HG03108 (cell line): Measurements from ENCODE around the gene VWF.

Experiments used
- ATAC-seq: cut with Tn5 transposase; IDR thresholded peaks from one replicate; pipeline ENCODE4 v1.9.1; 2021; ENCODE audit warnings: moderate library complexity; ENCODE audit not compliant: unreplicated experiment

VWF gene

GRCh38 chr12:6080149-6081045 is 44.1 kb downstream of the VWF start:
- ATAC-seq: no peak

GRCh38 chr12:6078398-6079096 is 45.9 kb downstream of the VWF start:
- ATAC-seq: no peak

DNA sequence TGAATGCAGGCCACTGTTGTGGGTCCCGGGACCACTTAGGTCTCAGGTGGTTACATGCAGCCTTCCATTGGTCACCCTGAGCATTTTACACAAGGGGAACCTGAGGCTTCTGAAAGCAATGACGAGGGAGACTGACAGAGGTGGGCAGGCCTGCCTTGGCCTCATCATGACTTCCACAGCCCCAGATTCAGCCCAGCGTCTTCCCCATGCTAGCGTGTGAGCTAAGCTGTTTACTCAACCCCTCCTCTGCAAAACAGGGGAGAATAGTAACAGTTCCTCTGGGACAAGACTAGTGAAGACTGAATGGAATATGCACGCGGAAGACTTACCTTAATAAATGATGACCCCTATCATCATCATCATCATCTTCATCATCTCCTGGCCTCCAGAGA is 46.8 kb downstream of the VWF start:
- ATAC-seq: no peak

DNA sequence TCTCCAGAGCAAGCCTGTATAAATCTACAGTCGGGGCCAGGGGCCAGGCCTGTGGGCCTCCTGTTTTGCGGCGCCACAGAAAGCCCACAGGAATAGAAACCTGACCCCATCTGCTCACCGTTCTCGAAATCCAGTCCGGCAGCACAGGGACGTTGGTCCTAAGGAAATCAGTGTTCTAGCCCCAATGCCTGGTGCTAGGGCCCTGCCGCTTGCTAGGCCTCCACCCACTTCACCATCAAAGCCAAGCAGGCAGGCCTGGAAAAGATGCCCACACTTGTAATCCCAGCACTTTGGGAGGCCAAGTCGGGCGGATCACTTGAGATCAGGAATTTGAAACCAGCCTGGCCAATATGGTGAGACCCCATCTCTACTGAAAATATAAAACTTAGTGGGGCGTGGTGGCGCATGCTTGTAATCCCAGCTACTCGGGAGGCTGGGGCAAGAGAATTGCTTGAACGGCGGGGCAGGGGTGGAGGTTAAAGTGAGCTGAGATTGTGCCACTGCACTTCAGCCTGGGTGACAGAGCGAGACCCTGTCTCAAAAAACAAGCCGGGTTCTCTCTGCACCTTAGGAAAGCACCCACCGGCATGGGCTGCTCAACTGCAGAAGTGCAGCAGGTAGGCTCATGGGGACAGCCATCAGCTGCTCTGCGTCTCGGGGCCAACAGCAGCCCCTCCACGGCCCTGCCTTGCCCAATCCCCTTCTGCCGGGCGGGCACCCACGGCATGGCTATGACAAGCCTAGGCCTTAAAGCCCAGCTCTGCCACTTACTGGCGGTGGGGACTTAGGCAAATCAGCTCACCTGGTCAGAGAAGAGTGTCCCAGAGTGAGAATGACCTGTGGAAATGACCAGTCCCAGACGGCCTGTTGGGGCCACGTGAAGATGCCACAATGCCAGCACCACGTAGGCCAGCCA is 47.4 kb downstream of the VWF start:
- no peak for ATAC-seq

- no peak for ATAC-seq
These were observed 48.1 kb downstream of the VWF start for GRCh38 chr12:6076346-6076745.

- ATAC-seq: no peak
These were observed 49.4 kb downstream of the VWF start for GRCh38 chr12:6074979-6075585.

DNA sequence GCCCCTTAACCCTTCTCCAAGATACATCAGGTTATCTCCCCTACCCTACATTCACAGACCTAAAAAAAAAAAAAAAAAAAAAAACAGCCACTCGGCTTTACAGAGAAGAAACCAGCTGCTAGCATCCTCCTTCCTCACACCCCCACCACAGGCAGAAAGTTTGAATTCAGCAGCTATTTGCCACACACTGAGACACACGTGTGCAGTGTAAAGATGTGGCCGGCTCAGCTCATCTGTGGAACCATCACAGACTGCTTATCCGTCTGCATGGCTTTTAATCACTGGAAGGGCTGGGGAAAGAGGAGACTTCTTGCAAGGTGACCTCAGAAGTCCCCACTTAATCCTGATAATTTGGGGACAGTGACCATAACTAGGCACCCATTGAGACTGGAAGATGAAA is 50.0 kb downstream of the VWF start:
- no peak for ATAC-seq

- no peak for ATAC-seq
These were observed 51.0 kb downstream of the VWF start for GRCh38 chr12:6073426-6073825.

- ATAC-seq: no peak
These were observed 52.1 kb downstream of the VWF start for GRCh38 chr12:6072302-6072752.

DNA sequence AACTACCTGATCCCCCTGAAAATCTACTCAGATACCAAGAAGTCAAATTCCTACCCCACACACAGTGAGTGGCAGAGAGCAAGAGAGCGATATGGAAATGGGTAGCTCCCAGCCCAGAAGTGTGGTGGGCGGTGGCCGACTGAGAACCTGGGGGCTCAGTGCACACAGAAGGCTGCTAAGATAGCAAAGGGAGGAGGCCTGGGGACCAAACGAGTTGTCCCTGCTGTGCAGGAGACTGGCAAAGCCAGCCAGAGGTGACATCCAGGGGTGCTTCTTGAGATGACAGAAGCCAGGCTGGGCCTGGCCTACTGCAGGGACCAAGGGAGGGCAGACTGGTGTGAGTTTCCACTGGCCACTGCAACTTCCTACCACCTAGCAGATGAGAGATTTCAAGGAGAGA is 52.9 kb downstream of the VWF start:
- ATAC-seq: no peak

DNA sequence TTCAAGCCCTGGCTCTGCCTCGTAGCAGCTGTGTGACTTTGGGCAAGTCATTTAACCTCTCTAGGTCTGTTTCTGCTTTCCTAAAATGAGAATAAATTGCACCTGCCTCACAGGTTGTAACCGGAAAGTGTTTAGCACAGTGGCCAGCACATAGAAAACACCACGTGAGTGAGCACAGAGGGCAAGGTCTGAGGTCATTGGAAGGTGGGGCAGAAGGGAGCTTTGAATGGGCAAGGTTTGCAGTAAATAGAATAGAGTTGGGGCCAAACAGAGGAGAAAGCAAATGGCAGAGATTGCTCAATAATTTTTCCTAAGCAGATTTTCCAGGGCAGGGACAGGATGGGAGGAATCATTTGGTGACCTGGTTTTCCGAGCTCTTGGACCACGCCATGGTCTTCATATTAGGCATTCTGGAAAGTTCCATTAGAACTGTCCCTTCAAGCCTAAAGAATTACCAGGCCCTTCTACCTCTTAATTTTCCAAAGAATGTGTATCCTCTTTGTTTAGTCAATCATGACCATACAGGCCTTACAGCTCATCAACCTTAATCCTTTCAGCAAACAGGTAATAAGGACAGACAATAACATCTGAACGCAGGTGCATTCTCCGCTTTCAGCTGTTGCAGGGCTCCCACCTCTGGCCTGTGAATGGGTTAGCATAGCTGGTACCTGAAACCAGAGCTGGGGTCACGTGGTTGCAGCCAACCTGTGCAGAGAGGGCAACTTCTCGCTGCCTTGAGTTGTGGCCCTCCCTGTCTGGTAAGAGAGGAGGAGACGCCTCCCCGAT is 53.8 kb downstream of the VWF start:
- no peak for ATAC-seq

DNA sequence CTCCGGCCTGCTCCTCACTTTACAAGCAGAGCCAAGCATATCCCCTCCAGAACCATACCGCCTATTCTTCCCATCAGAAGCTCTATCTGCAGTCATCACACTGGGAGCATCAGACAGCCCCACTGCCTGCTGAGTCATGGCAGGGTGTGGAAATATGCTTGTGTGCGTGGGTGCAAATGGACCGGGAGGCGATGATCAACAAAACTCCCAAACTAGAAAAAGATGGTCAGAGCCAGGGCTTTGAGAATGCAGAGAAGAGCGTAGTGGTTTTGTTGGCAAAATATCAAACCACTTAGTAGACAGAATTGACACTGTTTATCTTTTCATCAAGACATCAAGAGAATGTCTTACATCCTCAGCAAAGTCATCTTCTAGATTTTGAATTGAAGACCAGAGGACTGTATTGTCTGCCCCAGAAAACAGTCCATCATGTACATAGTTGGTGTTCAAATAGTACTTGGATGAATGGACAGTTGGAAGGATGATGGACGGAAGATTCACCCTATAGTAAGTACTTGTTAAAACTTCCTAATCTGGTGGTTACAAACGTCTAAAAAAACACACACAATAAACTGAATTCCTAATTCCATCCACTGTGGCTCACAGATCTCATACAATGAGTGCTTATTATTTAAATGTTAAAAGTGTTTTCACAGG is 54.9 kb downstream of the VWF start:
- no peak for ATAC-seq

DNA sequence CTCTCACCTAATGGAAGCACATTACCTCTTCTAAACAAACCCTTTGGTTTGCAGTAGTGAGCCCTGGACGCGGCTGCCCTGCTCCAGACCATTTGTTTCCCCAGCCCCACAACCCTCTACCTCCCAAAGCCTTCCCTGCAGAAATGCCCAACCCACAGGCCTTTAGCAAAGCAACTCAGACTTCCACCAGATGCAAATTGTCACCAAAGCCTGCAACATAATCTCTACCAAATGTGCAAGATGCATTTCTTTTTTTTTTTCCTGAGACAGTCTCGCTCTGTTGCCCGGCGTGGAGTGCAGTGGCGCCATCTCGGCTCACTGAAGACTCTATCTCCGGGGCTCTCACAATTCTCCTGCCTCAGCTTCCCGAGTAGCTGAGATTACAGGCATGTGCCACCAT is 56.2 kb downstream of the VWF start:
- ATAC-seq: no peak

DNA sequence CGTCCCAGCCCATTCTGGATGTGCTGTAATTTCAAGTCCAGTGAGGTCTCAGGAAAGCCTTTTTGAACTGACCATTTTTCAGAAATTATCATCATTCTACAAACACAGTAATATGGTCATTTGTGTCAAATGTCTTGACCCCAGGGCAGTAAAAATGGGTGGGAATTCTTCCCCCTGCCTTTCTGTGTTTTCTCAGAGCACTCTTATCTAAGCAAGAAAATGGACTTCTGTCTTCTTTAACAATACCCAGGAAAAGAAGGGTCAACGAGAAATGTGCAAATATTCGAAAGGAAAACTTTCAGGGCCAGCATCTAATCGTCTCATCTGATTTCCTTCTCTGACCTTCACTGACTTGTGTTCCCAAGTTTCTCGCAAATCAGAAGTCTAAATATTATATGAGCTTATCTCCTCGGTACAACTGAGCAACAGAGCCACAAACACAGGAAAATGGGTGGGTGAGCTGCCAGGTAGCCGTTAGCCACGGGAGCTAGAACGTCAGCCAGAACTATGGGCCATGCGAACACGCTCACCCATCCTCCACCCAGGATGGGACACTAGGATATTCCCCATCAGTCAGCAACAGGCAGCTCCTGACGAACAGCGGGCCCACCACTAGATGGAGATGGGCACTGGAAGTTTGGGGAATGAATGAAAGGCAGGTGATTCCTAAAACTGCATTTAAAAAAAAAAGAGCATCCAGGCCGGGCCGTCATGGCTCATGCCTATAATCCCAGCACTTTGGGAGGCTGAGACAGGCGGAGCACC is 57.1 kb downstream of the VWF start:
- no peak for ATAC-seq

GRCh38 chr12:6066651-6067050 is 57.8 kb downstream of the VWF start:
- no peak for ATAC-seq

DNA sequence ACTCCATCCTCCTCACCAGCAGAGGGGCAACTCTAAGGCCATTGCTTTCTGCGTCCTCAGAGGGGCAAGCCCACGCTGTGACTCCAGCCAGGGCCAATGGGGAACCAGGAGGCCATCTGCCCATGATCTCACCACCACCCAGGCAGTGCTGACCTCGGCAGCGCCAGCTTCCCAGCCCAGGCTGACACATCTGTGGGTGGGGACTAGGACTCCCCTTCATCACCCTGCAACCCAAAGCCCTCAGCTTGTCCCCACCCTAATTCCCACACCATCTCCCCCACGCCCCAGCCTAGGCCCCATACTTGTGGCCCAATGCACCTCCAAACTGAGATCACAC is 58.6 kb downstream of the VWF start:
- ATAC-seq: no peak

DNA sequence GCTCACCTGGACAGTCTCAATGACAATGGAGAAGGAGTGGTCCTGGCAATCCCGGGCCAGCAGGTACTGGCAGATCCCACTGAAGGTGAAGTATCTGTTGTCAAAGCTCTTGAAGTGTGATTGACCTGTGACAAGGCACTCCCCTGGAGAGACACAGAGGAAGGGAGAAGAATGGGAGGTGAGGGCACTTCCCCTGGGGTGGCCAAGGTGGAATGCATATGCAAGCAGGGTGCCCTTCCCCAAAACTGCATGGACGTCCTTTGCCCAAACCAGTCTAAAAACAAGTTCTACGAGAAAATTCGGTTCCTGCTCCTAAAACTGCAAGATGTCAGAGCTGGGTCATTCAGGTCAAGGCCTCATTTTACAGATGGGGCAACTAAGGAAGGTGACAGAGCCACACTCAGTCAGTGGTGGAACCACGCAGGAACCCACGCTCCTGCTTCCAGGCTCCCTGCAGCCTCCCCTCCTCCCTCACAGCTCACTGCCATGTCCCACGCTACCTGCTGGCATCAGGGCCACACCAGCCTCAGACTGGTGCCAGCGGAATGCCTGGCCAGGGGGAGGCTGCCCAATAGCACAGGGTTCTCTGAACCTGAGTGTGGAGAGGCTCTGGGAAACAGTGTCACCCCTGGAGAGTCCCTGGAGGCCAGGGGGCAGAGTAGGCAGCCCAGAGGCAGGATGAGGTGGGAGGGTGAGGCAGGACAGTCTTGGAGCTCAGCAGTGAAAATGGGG is 59.2 kb downstream of the VWF start:
- ATAC-seq: no peak
